Measurements from ENCODE around the gene TAPT1.
"Not testable (repeated sequence)": the region's sequence is repeated elsewhere in the genome, so short reads cannot be mapped to it uniquely, and the experiment has no call there.

Gene TAPT1

GRCh38 chr4:16196482-16197393 is 29.5 kb downstream of the TAPT1 start:
- no peaks in the 10 kb centered on the region for H3K27me3 ChIP-seq (ENCODE audit: insufficient read depth, low read length)
- no peaks in the 10 kb centered on the region for H3K4me1 ChIP-seq (ENCODE audit: insufficient read depth, low read length, severe bottlenecking)
- no peaks in the 10 kb centered on the region for H3K9me3 ChIP-seq (ENCODE audit: low read length)
- H3K36me3 ChIP-seq (ENCODE audit: insufficient read depth, low read length), result no peaks in the 10 kb centered on the region
- TF ChIP-seq CTCF (IDR thresholded peaks at IDR 0.05; ENCODE audit: low read length), result peak; percentile 11; the same call in 1 of the 2 replicates
- TF ChIP-seq EZH2 (IDR thresholded peaks at IDR 0.05; ENCODE audit: borderline replicate concordance, low read length), result no peak
- no peaks in the 10 kb centered on the region for H3K79me2 ChIP-seq (ENCODE audit: insufficient read depth, low read length)
- H3K27ac ChIP-seq (ENCODE audit: low read depth, low read length, poor library complexity, severe bottlenecking), result no peak overlapping the region
- H2AFZ ChIP-seq (ENCODE audit: low read length), result no peak overlapping the region
- no peak overlapping the region for H3K4me3 ChIP-seq (ENCODE audit: low read depth, low read length, poor library complexity, severe bottlenecking)
- H3K9me2 ChIP-seq (ENCODE audit: low read depth, low read length), result no peaks in the 10 kb centered on the region
- no peaks in the 10 kb centered on the region for H4K20me1 ChIP-seq (ENCODE audit: insufficient read depth, low read length)
- no peak overlapping the region for H3K4me2 ChIP-seq (ENCODE audit: low read length)
- H3F3A ChIP-seq (ENCODE audit: insufficient read depth, low read length), result no peaks in the 10 kb centered on the region
- no peak overlapping the region for H3K9ac ChIP-seq (ENCODE audit: low read length)

GRCh38 chr4:16195209-16195608 is 31.1 kb downstream of the TAPT1 start:
- Histone ChIP-seq H3K79me2 (ENCODE audit: insufficient read depth, low read length) (no peaks in the 10 kb centered on the region), H4K20me1 (ENCODE audit: insufficient read depth, low read length) (no peaks in the 10 kb centered on the region), H3F3A (ENCODE audit: insufficient read depth, low read length) (no peaks in the 10 kb centered on the region), H2AFZ (ENCODE audit: low read length) (no peak overlapping the region), H3K9me2 (ENCODE audit: low read depth, low read length) (no peaks in the 10 kb centered on the region), H3K4me2 (ENCODE audit: low read length) (no peak overlapping the region), H3K36me3 (ENCODE audit: insufficient read depth, low read length) (no peaks in the 10 kb centered on the region), H3K9ac (ENCODE audit: low read length) (no peak overlapping the region), H3K27me3 (ENCODE audit: insufficient read depth, low read length) (no peaks in the 10 kb centered on the region), H3K9me3 (ENCODE audit: low read length) (no peaks in the 10 kb centered on the region), H3K27ac (ENCODE audit: low read depth, low read length, poor library complexity, severe bottlenecking) (no peak overlapping the region), H3K4me1 (ENCODE audit: insufficient read depth, low read length, severe bottlenecking) (no peaks in the 10 kb centered on the region), H3K4me3 (ENCODE audit: low read depth, low read length, poor library complexity, severe bottlenecking) (no peak overlapping the region)
- TF ChIP-seq EZH2 (IDR thresholded peaks at IDR 0.05; ENCODE audit: borderline replicate concordance, low read length), result no peak
- no peak for TF ChIP-seq CTCF (IDR thresholded peaks at IDR 0.05; ENCODE audit: low read length)

DNA sequence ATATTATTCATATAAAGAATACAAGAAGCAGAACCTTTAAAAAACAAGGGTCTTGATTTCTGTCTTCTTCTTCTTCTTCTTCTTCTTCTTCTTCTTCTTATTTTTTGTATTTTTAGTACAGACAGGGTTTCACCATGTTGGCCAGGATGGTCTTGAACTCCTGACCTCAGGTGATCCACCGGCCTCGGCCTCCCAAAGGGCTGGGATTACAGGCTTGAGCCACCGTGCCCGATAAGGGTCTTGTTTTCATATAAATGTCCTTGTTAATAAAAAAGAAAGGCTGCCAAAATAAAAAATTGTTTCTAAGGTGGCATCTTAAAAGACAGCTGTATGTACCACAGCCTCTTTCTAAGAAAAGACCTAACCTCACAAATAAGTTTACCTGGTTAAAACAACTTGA is 31.5 kb downstream of the TAPT1 start:
- not testable (repeated sequence) for H3F3A ChIP-seq (ENCODE audit: insufficient read depth, low read length); H3K36me3 ChIP-seq (ENCODE audit: insufficient read depth, low read length); H3K79me2 ChIP-seq (ENCODE audit: insufficient read depth, low read length)

GRCh38 chr4:16194214-16194613 is 32.1 kb downstream of the TAPT1 start:
- H2AFZ ChIP-seq (ENCODE audit: low read length), result no peak overlapping the region

More for the DNA sequence above, 31.5 kb downstream of the TAPT1 start:
- H3K9me3 ChIP-seq (ENCODE audit: low read length); H3K9ac ChIP-seq (ENCODE audit: low read length); H3K4me1 ChIP-seq (ENCODE audit: insufficient read depth, low read length, severe bottlenecking); H3K4me3 ChIP-seq (ENCODE audit: low read depth, low read length, poor library complexity, severe bottlenecking); H2AFZ ChIP-seq (ENCODE audit: low read length); H4K20me1 ChIP-seq (ENCODE audit: insufficient read depth, low read length); H3K27ac ChIP-seq (ENCODE audit: low read depth, low read length, poor library complexity, severe bottlenecking); H3K27me3 ChIP-seq (ENCODE audit: insufficient read depth, low read length); H3K4me2 ChIP-seq (ENCODE audit: low read length); H3K9me2 ChIP-seq (ENCODE audit: low read depth, low read length): not testable (repeated sequence)

More at GRCh38 chr4:16194214-16194613, 32.1 kb downstream of the TAPT1 start:
- TF ChIP-seq EZH2 (IDR thresholded peaks at IDR 0.05; ENCODE audit: borderline replicate concordance, low read length), result no peak
- no peak for TF ChIP-seq CTCF (IDR thresholded peaks at IDR 0.05; ENCODE audit: low read length)
- Histone ChIP-seq H3K4me1 (ENCODE audit: insufficient read depth, low read length, severe bottlenecking) (no peaks in the 10 kb centered on the region), H3K27me3 (ENCODE audit: insufficient read depth, low read length) (no peaks in the 10 kb centered on the region), H3K36me3 (ENCODE audit: insufficient read depth, low read length) (no peaks in the 10 kb centered on the region), H3K4me3 (ENCODE audit: low read depth, low read length, poor library complexity, severe bottlenecking) (no peak overlapping the region), H3F3A (ENCODE audit: insufficient read depth, low read length) (no peaks in the 10 kb centered on the region), H3K79me2 (ENCODE audit: insufficient read depth, low read length) (no peaks in the 10 kb centered on the region), H3K9ac (ENCODE audit: low read length) (no peak overlapping the region), H3K9me3 (ENCODE audit: low read length) (no peaks in the 10 kb centered on the region), H4K20me1 (ENCODE audit: insufficient read depth, low read length) (no peaks in the 10 kb centered on the region), H3K9me2 (ENCODE audit: low read depth, low read length) (no peaks in the 10 kb centered on the region), H3K27ac (ENCODE audit: low read depth, low read length, poor library complexity, severe bottlenecking) (no peak overlapping the region), H3K4me2 (ENCODE audit: low read length) (no peak overlapping the region)

Measured in OCI-LY1 (cell line).